HEK293 (cell line): ENCODE data around the gene ZSCAN30.

Experiments
- BCL11A ChIP-seq: fragments of 450-650 bp; formaldehyde crosslinking; IDR thresholded peaks from 2 replicates; pipeline ENCODE4 v1.5.1; 2016; ENCODE audit warnings: low read depth, missing biosample characterization, missing genetic modification characterization
- MYNN ChIP-seq: fragments of 450-650 bp; formaldehyde crosslinking; IDR thresholded peaks from 2 replicates; pipeline ENCODE4 v1.5.1; 2016; ENCODE audit warnings: missing biosample characterization, missing genetic modification characterization, borderline replicate concordance
- ZNF239 ChIP-seq: fragments of 450-650 bp; formaldehyde crosslinking; IDR thresholded peaks from 2 replicates; pipeline ENCODE4 v1.5.1; 2016; ENCODE audit warnings: missing biosample characterization, missing genetic modification characterization
- ZNF501 ChIP-seq: fragments of 450-650 bp; formaldehyde crosslinking; IDR thresholded peaks from 2 replicates; pipeline ENCODE4 v1.5.1; 2016; ENCODE audit warnings: missing biosample characterization, missing genetic modification characterization
- ZNF785 ChIP-seq: fragments of 450-650 bp; formaldehyde crosslinking; IDR thresholded peaks from 2 replicates; pipeline ENCODE4 v1.5.1; 2016; ENCODE audit warnings: missing biosample characterization, missing genetic modification characterization
- TF ChIP-seq, protein P1 (sequence below): fragments of 450-650 bp; formaldehyde crosslinking; IDR thresholded peaks from 2 replicates; pipeline ENCODE4 v1.5.1; 2016; ENCODE audit warnings: missing biosample characterization, missing genetic modification characterization
- TF ChIP-seq, protein P2 (sequence below): fragments of 450-650 bp; formaldehyde crosslinking; IDR thresholded peaks from 2 replicates; pipeline ENCODE4 v1.5.1; 2016; ENCODE audit warnings: missing biosample characterization, missing genetic modification characterization, borderline replicate concordance
- TF ChIP-seq, protein P3 (sequence below): fragments of 450-650 bp; formaldehyde crosslinking; IDR thresholded peaks from 2 replicates; pipeline ENCODE4 v1.5.1; 2016; ENCODE audit warnings: missing biosample characterization, missing genetic modification characterization
- TF ChIP-seq, protein P4 (sequence below): fragments of 450-650 bp; formaldehyde crosslinking; IDR thresholded peaks from 2 replicates; pipeline ENCODE4 v1.5.1; 2016; ENCODE audit warnings: missing biosample characterization, missing genetic modification characterization
- TF ChIP-seq, protein P5 (sequence below): fragments of 450-650 bp; formaldehyde crosslinking; IDR thresholded peaks from 2 replicates; pipeline ENCODE4 v1.5.1; 2016; ENCODE audit warnings: missing biosample characterization, missing genetic modification characterization

DNA sequence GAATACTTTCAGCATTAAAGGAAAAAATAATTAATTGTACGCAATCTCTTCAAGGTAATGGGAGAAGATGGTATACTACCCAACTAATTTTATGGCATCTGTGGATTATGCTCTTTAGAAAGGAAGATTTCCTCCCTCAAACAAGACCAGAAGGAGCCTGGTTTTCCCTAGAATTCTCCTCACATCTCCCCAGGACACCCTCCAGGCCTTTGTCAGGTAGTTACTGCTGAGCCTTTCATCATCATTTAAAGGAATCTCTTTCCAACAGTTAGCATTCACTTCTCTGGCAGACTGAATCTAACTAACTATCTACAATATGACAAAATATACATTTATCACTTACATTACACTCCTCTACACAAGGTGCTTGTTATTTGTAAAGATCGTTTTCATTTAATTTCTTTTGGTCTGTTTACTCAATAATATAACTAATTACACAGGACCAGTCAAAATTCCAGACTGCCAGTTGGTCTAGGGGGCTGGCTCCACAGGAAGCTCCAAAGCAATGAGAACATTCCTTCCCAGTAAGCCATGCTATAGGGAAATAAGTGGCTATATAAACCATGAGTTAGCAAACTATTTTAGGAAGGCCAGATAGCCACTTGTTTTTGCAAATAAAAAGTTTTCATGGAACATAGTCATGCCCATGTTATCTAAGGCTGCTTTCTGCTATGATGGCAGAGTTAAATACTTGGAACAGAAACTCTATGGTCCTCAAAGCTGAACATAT, 35.1 kb upstream of the ZSCAN30 start:
- TF ChIP-seq, protein P1, sequence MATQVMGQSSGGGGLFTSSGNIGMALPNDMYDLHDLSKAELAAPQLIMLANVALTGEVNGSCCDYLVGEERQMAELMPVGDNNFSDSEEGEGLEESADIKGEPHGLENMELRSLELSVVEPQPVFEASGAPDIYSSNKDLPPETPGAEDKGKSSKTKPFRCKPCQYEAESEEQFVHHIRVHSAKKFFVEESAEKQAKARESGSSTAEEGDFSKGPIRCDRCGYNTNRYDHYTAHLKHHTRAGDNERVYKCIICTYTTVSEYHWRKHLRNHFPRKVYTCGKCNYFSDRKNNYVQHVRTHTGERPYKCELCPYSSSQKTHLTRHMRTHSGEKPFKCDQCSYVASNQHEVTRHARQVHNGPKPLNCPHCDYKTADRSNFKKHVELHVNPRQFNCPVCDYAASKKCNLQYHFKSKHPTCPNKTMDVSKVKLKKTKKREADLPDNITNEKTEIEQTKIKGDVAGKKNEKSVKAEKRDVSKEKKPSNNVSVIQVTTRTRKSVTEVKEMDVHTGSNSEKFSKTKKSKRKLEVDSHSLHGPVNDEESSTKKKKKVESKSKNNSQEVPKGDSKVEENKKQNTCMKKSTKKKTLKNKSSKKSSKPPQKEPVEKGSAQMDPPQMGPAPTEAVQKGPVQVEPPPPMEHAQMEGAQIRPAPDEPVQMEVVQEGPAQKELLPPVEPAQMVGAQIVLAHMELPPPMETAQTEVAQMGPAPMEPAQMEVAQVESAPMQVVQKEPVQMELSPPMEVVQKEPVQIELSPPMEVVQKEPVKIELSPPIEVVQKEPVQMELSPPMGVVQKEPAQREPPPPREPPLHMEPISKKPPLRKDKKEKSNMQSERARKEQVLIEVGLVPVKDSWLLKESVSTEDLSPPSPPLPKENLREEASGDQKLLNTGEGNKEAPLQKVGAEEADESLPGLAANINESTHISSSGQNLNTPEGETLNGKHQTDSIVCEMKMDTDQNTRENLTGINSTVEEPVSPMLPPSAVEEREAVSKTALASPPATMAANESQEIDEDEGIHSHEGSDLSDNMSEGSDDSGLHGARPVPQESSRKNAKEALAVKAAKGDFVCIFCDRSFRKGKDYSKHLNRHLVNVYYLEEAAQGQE: no peak
- TF ChIP-seq, protein P2, sequence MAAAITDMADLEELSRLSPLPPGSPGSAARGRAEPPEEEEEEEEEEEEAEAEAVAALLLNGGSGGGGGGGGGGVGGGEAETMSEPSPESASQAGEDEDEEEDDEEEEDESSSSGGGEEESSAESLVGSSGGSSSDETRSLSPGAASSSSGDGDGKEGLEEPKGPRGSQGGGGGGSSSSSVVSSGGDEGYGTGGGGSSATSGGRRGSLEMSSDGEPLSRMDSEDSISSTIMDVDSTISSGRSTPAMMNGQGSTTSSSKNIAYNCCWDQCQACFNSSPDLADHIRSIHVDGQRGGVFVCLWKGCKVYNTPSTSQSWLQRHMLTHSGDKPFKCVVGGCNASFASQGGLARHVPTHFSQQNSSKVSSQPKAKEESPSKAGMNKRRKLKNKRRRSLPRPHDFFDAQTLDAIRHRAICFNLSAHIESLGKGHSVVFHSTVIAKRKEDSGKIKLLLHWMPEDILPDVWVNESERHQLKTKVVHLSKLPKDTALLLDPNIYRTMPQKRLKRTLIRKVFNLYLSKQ (tag by site-specific recombination): no peak
- TF ChIP-seq, protein P3, sequence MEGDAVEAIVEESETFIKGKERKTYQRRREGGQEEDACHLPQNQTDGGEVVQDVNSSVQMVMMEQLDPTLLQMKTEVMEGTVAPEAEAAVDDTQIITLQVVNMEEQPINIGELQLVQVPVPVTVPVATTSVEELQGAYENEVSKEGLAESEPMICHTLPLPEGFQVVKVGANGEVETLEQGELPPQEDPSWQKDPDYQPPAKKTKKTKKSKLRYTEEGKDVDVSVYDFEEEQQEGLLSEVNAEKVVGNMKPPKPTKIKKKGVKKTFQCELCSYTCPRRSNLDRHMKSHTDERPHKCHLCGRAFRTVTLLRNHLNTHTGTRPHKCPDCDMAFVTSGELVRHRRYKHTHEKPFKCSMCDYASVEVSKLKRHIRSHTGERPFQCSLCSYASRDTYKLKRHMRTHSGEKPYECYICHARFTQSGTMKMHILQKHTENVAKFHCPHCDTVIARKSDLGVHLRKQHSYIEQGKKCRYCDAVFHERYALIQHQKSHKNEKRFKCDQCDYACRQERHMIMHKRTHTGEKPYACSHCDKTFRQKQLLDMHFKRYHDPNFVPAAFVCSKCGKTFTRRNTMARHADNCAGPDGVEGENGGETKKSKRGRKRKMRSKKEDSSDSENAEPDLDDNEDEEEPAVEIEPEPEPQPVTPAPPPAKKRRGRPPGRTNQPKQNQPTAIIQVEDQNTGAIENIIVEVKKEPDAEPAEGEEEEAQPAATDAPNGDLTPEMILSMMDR (tag by site-specific recombination): no peak
- TF ChIP-seq MYNN (tag by site-specific recombination): no peak
- TF ChIP-seq ZNF501 (tag by site-specific recombination): no peak
- TF ChIP-seq, protein P4, sequence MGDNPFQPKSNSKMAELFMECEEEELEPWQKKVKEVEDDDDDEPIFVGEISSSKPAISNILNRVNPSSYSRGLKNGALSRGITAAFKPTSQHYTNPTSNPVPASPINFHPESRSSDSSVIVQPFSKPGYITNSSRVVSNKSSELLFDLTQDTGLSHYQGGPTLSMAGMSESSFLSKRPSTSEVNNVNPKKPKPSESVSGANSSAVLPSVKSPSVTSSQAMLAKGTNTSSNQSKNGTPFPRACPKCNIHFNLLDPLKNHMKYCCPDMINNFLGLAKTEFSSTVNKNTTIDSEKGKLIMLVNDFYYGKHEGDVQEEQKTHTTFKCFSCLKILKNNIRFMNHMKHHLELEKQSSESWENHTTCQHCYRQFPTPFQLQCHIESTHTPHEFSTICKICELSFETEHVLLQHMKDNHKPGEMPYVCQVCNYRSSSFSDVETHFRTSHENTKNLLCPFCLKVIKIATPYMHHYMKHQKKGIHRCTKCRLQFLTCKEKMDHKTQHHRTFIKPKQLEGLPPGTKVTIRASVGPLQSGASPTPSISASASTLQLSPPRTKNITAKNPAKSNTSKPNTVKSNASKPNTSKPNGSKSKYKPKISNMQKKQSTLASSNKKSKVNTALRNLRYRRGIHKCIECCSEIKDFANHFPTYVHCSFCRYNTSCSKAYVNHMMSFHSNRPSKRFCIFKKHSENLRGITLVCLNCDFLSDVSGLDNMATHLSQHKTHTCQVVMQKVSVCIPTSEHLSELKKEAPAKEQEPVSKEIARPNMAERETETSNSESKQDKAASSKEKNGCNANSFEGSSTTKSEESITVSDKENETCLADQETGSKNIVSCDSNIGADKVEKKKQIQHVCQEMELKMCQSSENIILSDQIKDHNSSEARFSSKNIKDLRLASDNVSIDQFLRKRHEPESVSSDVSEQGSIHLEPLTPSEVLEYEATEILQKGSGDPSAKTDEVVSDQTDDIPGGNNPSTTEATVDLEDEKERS (tag by site-specific recombination): no peak
- no peak for TF ChIP-seq ZNF239
- TF ChIP-seq BCL11A: no peak
- TF ChIP-seq ZNF785 (tag by site-specific recombination): no peak
- TF ChIP-seq, protein P5, sequence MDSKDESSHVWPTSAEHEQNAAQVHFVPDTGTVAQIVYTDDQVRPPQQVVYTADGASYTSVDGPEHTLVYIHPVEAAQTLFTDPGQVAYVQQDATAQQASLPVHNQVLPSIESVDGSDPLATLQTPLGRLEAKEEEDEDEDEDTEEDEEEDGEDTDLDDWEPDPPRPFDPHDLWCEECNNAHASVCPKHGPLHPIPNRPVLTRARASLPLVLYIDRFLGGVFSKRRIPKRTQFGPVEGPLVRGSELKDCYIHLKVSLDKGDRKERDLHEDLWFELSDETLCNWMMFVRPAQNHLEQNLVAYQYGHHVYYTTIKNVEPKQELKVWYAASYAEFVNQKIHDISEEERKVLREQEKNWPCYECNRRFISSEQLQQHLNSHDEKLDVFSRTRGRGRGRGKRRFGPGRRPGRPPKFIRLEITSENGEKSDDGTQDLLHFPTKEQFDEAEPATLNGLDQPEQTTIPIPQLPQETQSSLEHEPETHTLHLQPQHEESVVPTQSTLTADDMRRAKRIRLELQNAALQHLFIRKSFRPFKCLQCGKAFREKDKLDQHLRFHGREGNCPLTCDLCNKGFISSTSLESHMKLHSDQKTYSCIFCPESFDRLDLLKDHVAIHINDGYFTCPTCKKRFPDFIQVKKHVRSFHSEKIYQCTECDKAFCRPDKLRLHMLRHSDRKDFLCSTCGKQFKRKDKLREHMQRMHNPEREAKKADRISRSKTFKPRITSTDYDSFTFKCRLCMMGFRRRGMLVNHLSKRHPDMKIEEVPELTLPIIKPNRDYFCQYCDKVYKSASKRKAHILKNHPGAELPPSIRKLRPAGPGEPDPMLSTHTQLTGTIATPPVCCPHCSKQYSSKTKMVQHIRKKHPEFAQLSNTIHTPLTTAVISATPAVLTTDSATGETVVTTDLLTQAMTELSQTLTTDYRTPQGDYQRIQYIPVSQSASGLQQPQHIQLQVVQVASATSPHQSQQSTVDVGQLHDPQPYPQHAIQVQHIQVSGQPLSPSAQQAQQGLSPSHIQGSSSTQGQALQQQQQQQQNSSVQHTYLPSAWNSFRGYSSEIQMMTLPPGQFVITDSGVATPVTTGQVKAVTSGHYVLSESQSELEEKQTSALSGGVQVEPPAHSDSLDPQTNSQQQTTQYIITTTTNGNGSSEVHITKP: no peak
